Spleen (tissue), 11 donors: ENCODE measurements around the gene TNPO2. TPM values are rescaled to one million over a fixed set of nuclear protein-coding genes. Genes with fewer than 3 reads are reported as not detected.

Experiments
- DNase-seq: peaks from one replicate; pipeline ENCODE4 v3.0.0-alpha.2; 2020
- H3K27ac ChIP-seq, 8 donors: fragments of 200-600 bp; sonication (generic) in 7 of 8; 1 replicate in 4 of 8; 2 replicates in 4 of 8; pipeline versions ENCODE4 v1.5.0 to v1.8.0; 2016 to 2021; ENCODE audit warnings: inconsistent platforms in 4 of 8, mild to moderate bottlenecking in 4 of 8, moderate library complexity in 1 of 8
- H3K27me3 ChIP-seq, 7 donors: fragments of 200-600 bp; sonication (generic) in 6 of 7; replicated peaks in 1 of 7; 1 replicate in 4 of 7; 2 replicates in 3 of 7; pipeline versions ENCODE4 v1.5.0 to v1.8.0; 2016 to 2021; ENCODE audit warnings: inconsistent platforms in 3 of 7, mild to moderate bottlenecking in 1 of 7
- H3K36me3 ChIP-seq, 6 donors: fragments of 200-600 bp; sonication (generic) in 5 of 6; 1 replicate in 4 of 6; 2 replicates in 2 of 6; pipeline versions ENCODE4 v1.5.0 to v1.8.0; 2016 to 2021; ENCODE audit warnings: inconsistent platforms in 2 of 6
- H3K4me1 ChIP-seq, 6 donors: fragments of 200-600 bp; sonication (generic) in 5 of 6; 1 replicate in 3 of 6; 2 replicates in 3 of 6; pipeline versions ENCODE4 v1.5.0 to v1.8.0; 2016 to 2021; ENCODE audit warnings: inconsistent platforms in 3 of 6
- H3K4me3 ChIP-seq, 8 donors: fragments of 200-600 bp; sonication (generic) in 7 of 8; 1 replicate in 4 of 8; 2 replicates in 4 of 8; pipeline versions ENCODE4 v1.5.0 to v1.8.0; 2016 to 2021; ENCODE audit warnings: inconsistent platforms in 4 of 8, mild to moderate bottlenecking in 4 of 8, moderate library complexity in 2 of 8
- H3K9me3 ChIP-seq, 8 donors: fragments of 200-600 bp; sonication (generic) in 7 of 8; 1 replicate in 4 of 8; 2 replicates in 4 of 8; pipeline versions ENCODE4 v1.5.0 to v1.8.0; 2016 to 2021; ENCODE audit warnings: inconsistent platforms in 4 of 8
- POLR2A ChIP-seq, 3 donors: fragments of 450-650 bp; IDR thresholded peaks; one replicate each; pipeline ENCODE4 v1.5.1; 2017; ENCODE audit warnings: antibody characterized with exemption in 3 of 3, mild to moderate bottlenecking in 1 of 3
- POLR2AphosphoS5 ChIP-seq, 3 donors: sonication (generic); formaldehyde crosslinking; IDR thresholded peaks; one replicate each; pipeline ENCODE4 v1.5.1; 2017; ENCODE audit warnings: antibody characterized with exemption in 3 of 3
- WGBS, 5 donors: extraction: QIAGEN DNeasy Blood & Tissue Kit in 3 of 5; methylation state at CpG; one replicate each; pipeline versions ENCODE4 v1.1.5 to v1.1.7; 2013 to 2018; 5-methylcytosine and 5-hydroxymethylcytosine counted together
- intact Hi-C: fragments of 100-400 bp; cut with DNase I; formaldehyde crosslinking; loops from one replicate; pipeline ENCODE4 v1.15.0; 2023; ENCODE audit warnings: low total_unique reads
- polyA plus RNA-seq, 3 donors: library from polyadenylated mRNA; stranded (reverse); fragments of 200-250 nt; gene quantifications; one replicate each; pipeline ENCODE4 v1.2.1, GENCODE V29; 2013
- total RNA-seq, 7 donors: library from RNA; depleted of rRNA in 3 of 7; stranded (reverse); fragments of >200 nt in 3 of 7; fragmentation: NEBNext Ultra II Directional in 4 of 7; extraction: Animal tissue kit (Norgen Biotek cat#: 25700) in 4 of 7; gene quantifications; one replicate each; pipeline versions ENCODE4 v1.1.0 to v1.2.1, GENCODE V29; 2016 to 2021
- TF ChIP-seq, protein P1 (sequence below), 11 experiments: fragments of 200-600 bp in 7 of 11; fragments of 450-650 bp in 4 of 11; sonication (generic) in 4 of 11; IDR thresholded peaks in 8 of 11; conservative IDR thresholded peaks in 3 of 11; 1 replicate in 7 of 11; 2 replicates in 4 of 11; pipeline versions ENCODE4 v1.4.0 to v1.8.0; 2016 to 2021; ENCODE audit warnings: antibody characterized with exemption in 11 of 11, inconsistent platforms in 4 of 11, mild to moderate bottlenecking in 1 of 11
- donor health status: healthy with polysubstance abuse.
- donor health status: DM: no; HTN: no; CAD: no; lungs with moderate emphysema.
- donor health status: DM: no; HTN: no; CAD: no.
- donor health status: Bipolar disorder and iron deficiency.
- donor health status: healthy.
- donor health status: DM: no; HTN: no; CAD: no.
- donor health status: DM: yes; HTN: yes; CAD: no.

TNPO2 gene
- total and polyA plus RNA-seq, 10 donors, result 15.8 to 83.6 (median 50.6) TPM

DNA sequence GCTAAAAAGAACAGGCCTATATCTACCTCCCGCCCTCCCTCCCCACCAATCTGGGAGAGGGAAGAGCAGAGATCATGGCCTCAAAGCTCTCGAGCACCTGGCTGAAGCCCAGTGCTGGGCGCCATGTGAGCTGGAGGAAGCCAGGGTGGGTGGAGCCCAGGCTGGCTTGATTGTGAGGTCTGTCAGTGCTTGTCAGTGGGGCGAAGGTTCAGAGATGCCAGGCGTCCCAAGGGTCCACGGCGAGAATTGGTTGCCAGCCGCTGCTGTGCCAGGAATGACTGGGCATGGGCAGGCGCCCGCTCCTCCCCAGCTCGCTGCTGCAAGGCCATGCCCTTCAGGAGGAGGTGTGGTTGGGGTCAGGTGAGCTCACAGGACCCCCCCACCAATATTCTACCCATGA, 39.4 kb upstream of the TNPO2 start:
- 84 to 97% (median 93%) methylated on average over 8 to 11 of the region's 11 CpGs for WGBS, 5 donors
- Histone ChIP-seq H3K27ac (no peak overlapping the region), H3K27me3 (peaks cover 0 to 1% (median 0%) of the 10 kb centered on the region in 7 donors), H3K36me3 (peaks cover 0 to 45% (median 13%) of the 10 kb centered on the region in 6 donors), H3K9me3 (peaks cover 0 to 4% (median 0%) of the 10 kb centered on the region in 8 donors), H3K4me3 (no peak overlapping the region), H3K4me1 (peaks cover 0 to 19% (median 9%) of the 10 kb centered on the region in 6 donors)
- no peak for TF ChIP-seq POLR2A (IDR thresholded peaks at IDR 0.05)
- TF ChIP-seq POLR2AphosphoS5 (IDR thresholded peaks at IDR 0.05), result no peak
- TF ChIP-seq, protein P1, sequence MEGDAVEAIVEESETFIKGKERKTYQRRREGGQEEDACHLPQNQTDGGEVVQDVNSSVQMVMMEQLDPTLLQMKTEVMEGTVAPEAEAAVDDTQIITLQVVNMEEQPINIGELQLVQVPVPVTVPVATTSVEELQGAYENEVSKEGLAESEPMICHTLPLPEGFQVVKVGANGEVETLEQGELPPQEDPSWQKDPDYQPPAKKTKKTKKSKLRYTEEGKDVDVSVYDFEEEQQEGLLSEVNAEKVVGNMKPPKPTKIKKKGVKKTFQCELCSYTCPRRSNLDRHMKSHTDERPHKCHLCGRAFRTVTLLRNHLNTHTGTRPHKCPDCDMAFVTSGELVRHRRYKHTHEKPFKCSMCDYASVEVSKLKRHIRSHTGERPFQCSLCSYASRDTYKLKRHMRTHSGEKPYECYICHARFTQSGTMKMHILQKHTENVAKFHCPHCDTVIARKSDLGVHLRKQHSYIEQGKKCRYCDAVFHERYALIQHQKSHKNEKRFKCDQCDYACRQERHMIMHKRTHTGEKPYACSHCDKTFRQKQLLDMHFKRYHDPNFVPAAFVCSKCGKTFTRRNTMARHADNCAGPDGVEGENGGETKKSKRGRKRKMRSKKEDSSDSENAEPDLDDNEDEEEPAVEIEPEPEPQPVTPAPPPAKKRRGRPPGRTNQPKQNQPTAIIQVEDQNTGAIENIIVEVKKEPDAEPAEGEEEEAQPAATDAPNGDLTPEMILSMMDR (IDR thresholded peaks at IDR 0.05 in 8 of 11, conservative IDR thresholded peaks at IDR 0.05 in 3 of 11), result no peak
- DNase-seq, result no peak
- intact Hi-C loops, result loop anchor here (5.0 kb wide), 2 partner anchors 34 to 84 kb away; no protein-coding TSS in a partner anchor

DNA sequence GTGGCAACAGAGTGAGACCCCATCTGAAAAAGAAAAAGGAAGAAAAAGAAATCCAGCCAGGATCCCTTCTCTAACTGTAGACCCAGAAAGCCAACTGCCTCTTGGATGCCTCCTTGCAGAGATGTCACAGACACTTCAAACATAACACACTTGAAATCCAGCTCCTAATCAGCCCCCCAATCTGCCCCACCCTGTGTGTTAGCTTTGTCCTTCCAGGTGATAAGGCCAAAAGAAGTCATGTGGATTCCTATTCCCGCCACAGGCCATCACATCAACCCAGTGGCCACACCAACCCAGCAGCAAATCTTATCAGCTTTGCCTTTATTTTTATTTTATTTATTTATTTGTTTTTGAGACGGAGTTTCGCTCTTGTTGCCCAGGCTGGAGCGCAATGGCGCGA, 36.0 kb upstream of the TNPO2 start:
- Histone ChIP-seq H3K36me3 (peaks cover 0 to 23% (median 10%) of the 10 kb centered on the region in 6 donors), H3K4me1 (peaks cover 0 to 22% (median 15%) of the 10 kb centered on the region in 6 donors), H3K4me3 (no peak overlapping the region), H3K27ac (no peak overlapping the region), H3K27me3 (peaks cover 0 to 32% (median 0%) of the 10 kb centered on the region in 7 donors), H3K9me3 (peaks cover 0 to 4% (median 0%) of the 10 kb centered on the region in 8 donors)
- intact Hi-C loops, result loop anchor here (5.0 kb wide), 3 partner anchors 38 to 88 kb away; no protein-coding TSS in a partner anchor
- no peak for TF ChIP-seq POLR2A (IDR thresholded peaks at IDR 0.05)
- TF ChIP-seq, protein P1 (IDR thresholded peaks at IDR 0.05 in 8 of 11, conservative IDR thresholded peaks at IDR 0.05 in 3 of 11), result no peak
- TF ChIP-seq POLR2AphosphoS5 (IDR thresholded peaks at IDR 0.05), result no peak
- WGBS, 5 donors, result 89 to 97% (median 95%) methylated on average over 6 of the region's 6 CpGs
- DNase-seq, result no peak

DNA sequence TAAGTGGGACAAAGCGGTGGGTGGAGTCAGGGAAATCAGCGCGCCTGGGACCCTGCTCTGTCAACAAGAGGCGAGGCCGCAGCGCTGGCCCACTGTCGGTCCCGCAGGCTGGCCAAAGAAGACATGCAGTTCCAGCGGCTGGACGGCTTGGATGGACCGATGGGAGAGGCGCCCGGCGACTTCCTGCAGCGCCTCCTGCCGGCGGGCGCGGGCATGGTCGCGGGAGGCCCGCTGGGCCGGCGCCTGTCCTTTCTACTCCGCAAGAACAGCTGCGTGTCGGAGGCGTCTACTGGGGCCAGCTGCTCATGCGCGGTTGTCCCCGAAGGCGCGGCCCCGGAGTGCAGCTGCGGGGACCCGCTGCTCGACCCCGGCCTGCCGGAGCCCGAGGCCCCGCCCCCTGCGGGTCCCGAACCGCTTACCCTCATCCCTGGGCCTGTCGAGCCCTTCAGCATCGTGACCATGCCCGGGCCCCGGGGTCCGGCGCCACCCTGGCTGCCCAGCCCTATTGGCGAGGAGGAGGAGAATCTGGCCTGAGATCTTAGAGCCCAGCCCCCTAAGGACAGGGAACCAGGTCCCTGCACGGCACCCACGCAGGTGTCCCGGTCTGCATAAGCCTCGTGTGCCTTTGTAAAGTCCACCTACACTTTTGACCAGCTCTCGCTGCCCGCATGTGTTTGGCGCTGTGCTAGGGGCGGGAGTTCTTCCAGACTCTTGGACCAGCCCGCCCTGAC, 34.0 kb upstream of the TNPO2 start:
- peak; percentile 92 for DNase-seq
- Histone ChIP-seq H3K4me3 (peak overlapping the region in 7 of 8 donors; percentile 16 to 64 (median 29)), H3K27ac (peak overlapping the region in 4 of 8 donors; percentile 7 to 50 (median 40)), H3K36me3 (peaks cover 0 to 4% (median 0%) of the 10 kb centered on the region in 6 donors), H3K27me3 (peaks cover 0 to 52% (median 0%) of the 10 kb centered on the region in 7 donors), H3K4me1 (peaks cover 0 to 22% (median 15%) of the 10 kb centered on the region in 6 donors), H3K9me3 (no peaks in the 10 kb centered on the region)
- 10 to 18% (median 10%) methylated on average over 43 to 60 of the region's 60 CpGs for WGBS, 5 donors
- intact Hi-C loops, result loop anchor here (5.0 kb wide), 1 partner anchor 40 kb away; no protein-coding TSS in a partner anchor
- TF ChIP-seq POLR2AphosphoS5 (IDR thresholded peaks at IDR 0.05), result peak; percentile 15 to 72 (median 31)
- TF ChIP-seq POLR2A (IDR thresholded peaks at IDR 0.05), result no peak
- TF ChIP-seq, protein P1 (IDR thresholded peaks at IDR 0.05 in 8 of 11, conservative IDR thresholded peaks at IDR 0.05 in 3 of 11), result peak; percentile 74 to 97 (median 94)
